Gastrocnemius medialis (tissue), 4 donors: ENCODE results near the gene ENTPD8. TPM values are rescaled to one million over a fixed set of nuclear protein-coding genes. Genes with fewer than 3 reads are reported as not detected.

Source experiments
- ATAC-seq, 2 donors: fragments of 150-250 bp; one replicate each; pipeline ENCODE4 v1.9.1; 2016
- DNase-seq, 2 donors: peaks; one replicate each; pipeline ENCODE4 v3.0.0-alpha.2; 2019
- H3K27ac ChIP-seq, 4 donors: fragments of 200-600 bp; sonication (generic); 1 replicate in 1 of 4; 2 replicates in 3 of 4; pipeline ENCODE4 v1.5.1; 2016 to 2018; ENCODE audit warnings: mild to moderate bottlenecking in 2 of 4, moderate library complexity in 1 of 4
- H3K27me3 ChIP-seq, 3 donors: fragments of 200-600 bp; sonication (generic) in 2 of 3; 1 replicate in 1 of 3; 2 replicates in 2 of 3; pipeline versions ENCODE4 v1.5.1 to v1.6.0; 2016 to 2019; ENCODE audit warnings: mild to moderate bottlenecking in 1 of 3, moderate library complexity in 1 of 3
- H3K36me3 ChIP-seq, 2 donors: fragments of 200-600 bp; sonication (generic) in 1 of 2; one replicate each; pipeline ENCODE4 v1.5.1; 2017 to 2018
- H3K4me1 ChIP-seq, 2 donors: fragments of 200-600 bp; sonication (generic) in 1 of 2; one replicate each; pipeline ENCODE4 v1.5.1; 2016 to 2017; ENCODE audit warnings: mild to moderate bottlenecking in 2 of 2
- H3K4me3 ChIP-seq, 4 donors: fragments of 200-600 bp; sonication (generic) in 3 of 4; 1 replicate in 1 of 4; 2 replicates in 3 of 4; pipeline ENCODE4 v1.5.1; 2016 to 2019; ENCODE audit warnings: mild to moderate bottlenecking in 2 of 4
- H3K9me3 ChIP-seq, 3 donors: fragments of 200-600 bp; sonication (generic) in 2 of 3; 1 replicate in 1 of 3; 2 replicates in 2 of 3; pipeline ENCODE4 v1.5.1; 2016 to 2019
- POLR2A ChIP-seq, 2 donors: fragments of 450-650 bp; IDR thresholded peaks; one replicate each; pipeline ENCODE4 v1.6.1; 2017; ENCODE audit warnings: antibody characterized with exemption in 2 of 2, mild to moderate bottlenecking in 2 of 2, moderate library complexity in 2 of 2
- in situ Hi-C, 4 donors: fragments of 200-750 bp; cut with MboI; loops; one replicate each; pipeline versions ENCODE4 v1.15.0 to v1.8.0; 2017; ENCODE audit warnings: low sequenced_read_pairs in 4 of 4
- intact Hi-C: fragments of 100-400 bp; cut with DNase I; formaldehyde crosslinking; loops from one replicate; pipeline ENCODE4 v1.15.1; 2023; ENCODE audit warnings: low total_unique reads
- total RNA-seq, 4 donors: library from RNA; depleted of rRNA; stranded (reverse); fragments of >200 nt; gene quantifications; one replicate each; pipeline versions ENCODE4 v1.1.0 to v1.2.3, GENCODE V29; 2016
- TF ChIP-seq, protein P1 (sequence below), 5 experiments: fragments of 450-650 bp in 3 of 5; fragments of 200-600 bp in 2 of 5; sonication (generic) in 2 of 5; IDR thresholded peaks in 4 of 5; conservative IDR thresholded peaks in 1 of 5; 1 replicate in 4 of 5; 2 replicates in 1 of 5; pipeline ENCODE4 v1.5.1; 2016 to 2019; ENCODE audit warnings: antibody characterized with exemption in 5 of 5, mild to moderate bottlenecking in 3 of 5, moderate library complexity in 3 of 5

Gene ENTPD8
- total RNA-seq, 4 donors from 2014 or later: 0.23 TPM; not detected in 3

DNA sequence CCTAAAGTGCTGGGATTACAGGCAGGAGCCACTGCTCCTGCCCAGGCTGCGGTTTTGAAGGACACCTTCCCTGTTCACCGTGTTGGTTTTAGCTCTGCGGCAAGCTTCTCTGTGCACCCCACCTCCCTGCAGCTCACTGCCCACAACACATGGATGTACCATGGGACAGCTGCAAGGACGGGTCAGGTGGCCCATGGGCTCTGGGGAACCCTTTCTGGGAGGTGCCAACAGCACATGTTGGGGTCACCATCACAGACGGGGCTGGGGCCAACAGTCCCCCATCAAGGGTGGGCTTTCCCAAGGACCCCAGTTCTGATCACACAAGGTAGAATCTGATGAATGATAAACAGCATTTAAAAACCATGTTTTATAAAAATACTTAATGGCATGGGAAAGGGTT lies 25.7 kb downstream of the ENTPD8 start:
- DNase-seq (no peak), ATAC-seq (no peak)
- Histone ChIP-seq H3K4me1 (peaks cover 13 to 21% of the 10 kb centered on the region in 2 donors), H3K4me3 (no peak overlapping the region), H3K36me3 (no peaks in the 10 kb centered on the region), H3K27me3 (no peaks in the 10 kb centered on the region), H3K9me3 (no peaks in the 10 kb centered on the region), H3K27ac (no peak overlapping the region)
- TF ChIP-seq, protein P1, sequence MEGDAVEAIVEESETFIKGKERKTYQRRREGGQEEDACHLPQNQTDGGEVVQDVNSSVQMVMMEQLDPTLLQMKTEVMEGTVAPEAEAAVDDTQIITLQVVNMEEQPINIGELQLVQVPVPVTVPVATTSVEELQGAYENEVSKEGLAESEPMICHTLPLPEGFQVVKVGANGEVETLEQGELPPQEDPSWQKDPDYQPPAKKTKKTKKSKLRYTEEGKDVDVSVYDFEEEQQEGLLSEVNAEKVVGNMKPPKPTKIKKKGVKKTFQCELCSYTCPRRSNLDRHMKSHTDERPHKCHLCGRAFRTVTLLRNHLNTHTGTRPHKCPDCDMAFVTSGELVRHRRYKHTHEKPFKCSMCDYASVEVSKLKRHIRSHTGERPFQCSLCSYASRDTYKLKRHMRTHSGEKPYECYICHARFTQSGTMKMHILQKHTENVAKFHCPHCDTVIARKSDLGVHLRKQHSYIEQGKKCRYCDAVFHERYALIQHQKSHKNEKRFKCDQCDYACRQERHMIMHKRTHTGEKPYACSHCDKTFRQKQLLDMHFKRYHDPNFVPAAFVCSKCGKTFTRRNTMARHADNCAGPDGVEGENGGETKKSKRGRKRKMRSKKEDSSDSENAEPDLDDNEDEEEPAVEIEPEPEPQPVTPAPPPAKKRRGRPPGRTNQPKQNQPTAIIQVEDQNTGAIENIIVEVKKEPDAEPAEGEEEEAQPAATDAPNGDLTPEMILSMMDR (IDR thresholded peaks at IDR 0.05 in 4 of 5, conservative IDR thresholded peaks at IDR 0.05 in 1 of 5): no peak
- no peak for TF ChIP-seq POLR2A (IDR thresholded peaks at IDR 0.05)
- intact Hi-C loops (no loop called here), in situ Hi-C loops (loop anchor here in 3 of 4 donors (25.0 kb wide), 1 partner anchor 128 kb away; the partner anchor contains the start of gene TOR4A (in 3 of the 3))

- no peak overlapping the region for H3K4me3 ChIP-seq
- TF ChIP-seq, protein P1 (IDR thresholded peaks at IDR 0.05 in 4 of 5, conservative IDR thresholded peaks at IDR 0.05 in 1 of 5): no peak
- no peak for TF ChIP-seq POLR2A (IDR thresholded peaks at IDR 0.05)
- H3K36me3 ChIP-seq: no peaks in the 10 kb centered on the region
- H3K27ac ChIP-seq: peak overlapping the region; percentile 70 to 82 (median 80)
- in situ Hi-C loops (loop anchor here in 3 of 4 donors (25.0 kb wide), 1 partner anchor 125 kb away; the partner anchor contains the start of gene TOR4A (in 3 of the 3)), intact Hi-C loops (no loop called here)
- no peaks in the 10 kb centered on the region for H3K9me3 ChIP-seq
- H3K27me3 ChIP-seq: no peaks in the 10 kb centered on the region
- H3K4me1 ChIP-seq: peaks cover 14 to 26% of the 10 kb centered on the region in 2 donors
- DNase-seq: no peak
- no peak for ATAC-seq
These were observed 28.7 kb downstream of the ENTPD8 start for GRCh38 chr9:137412431-137412830.

GRCh38 chr9:137411645-137412380 lies 29.3 kb downstream of the ENTPD8 start:
- in situ Hi-C loops (loop anchor here in 3 of 4 donors (25.0 kb wide), 1 partner anchor 125 kb away; the partner anchor contains the start of gene TOR4A (in 3 of the 3)), intact Hi-C loops (no loop called here)
- no peak for TF ChIP-seq POLR2A (IDR thresholded peaks at IDR 0.05)
- TF ChIP-seq, protein P1 (IDR thresholded peaks at IDR 0.05 in 4 of 5, conservative IDR thresholded peaks at IDR 0.05 in 1 of 5): no peak
- peak overlapping the region in 1 of 4 donors; percentile 33 for H3K4me3 ChIP-seq
- no peaks in the 10 kb centered on the region for H3K27me3 ChIP-seq
- DNase-seq (peak; percentile 43 to 60), ATAC-seq (peak; percentile 64 to 65)
- H3K27ac ChIP-seq: peak overlapping the region; percentile 70 to 82 (median 80)
- no peaks in the 10 kb centered on the region for H3K36me3 ChIP-seq
- no peaks in the 10 kb centered on the region for H3K9me3 ChIP-seq
- H3K4me1 ChIP-seq: peaks cover 18 to 31% of the 10 kb centered on the region in 2 donors

DNA sequence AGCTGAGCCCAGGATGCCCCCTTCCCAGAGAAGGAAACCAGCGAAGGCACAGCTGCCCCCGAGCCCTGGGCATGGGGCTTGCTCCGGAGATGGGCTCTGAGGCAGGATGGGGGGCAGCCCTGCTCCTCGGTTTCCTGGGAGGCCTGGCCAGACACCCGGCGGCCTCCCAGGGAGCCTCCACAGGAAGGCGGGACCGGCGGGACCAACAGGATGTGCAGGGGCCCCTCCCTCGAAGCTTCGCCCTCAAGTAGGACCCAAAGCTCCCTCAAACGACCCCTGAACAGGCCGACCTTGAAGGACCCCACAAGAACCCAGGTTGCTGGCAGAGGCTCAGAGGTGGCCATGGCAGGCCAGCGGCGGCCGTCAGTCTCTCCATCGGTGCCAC lies 29.9 kb downstream of the ENTPD8 start:
- H3K4me3 ChIP-seq: peak overlapping the region in 1 of 4 donors; percentile 33
- peaks cover 18 to 35% of the 10 kb centered on the region in 2 donors for H3K4me1 ChIP-seq
- intact Hi-C loops (no loop called here), in situ Hi-C loops (loop anchor here in 3 of 4 donors (25.0 kb wide), 1 partner anchor 124 kb away; the partner anchor contains the start of gene TOR4A (in 3 of the 3))
- no peaks in the 10 kb centered on the region for H3K9me3 ChIP-seq
- no peak for TF ChIP-seq POLR2A (IDR thresholded peaks at IDR 0.05)
- TF ChIP-seq, protein P1 (IDR thresholded peaks at IDR 0.05 in 4 of 5, conservative IDR thresholded peaks at IDR 0.05 in 1 of 5): no peak
- H3K27ac ChIP-seq: peak overlapping the region; percentile 62 to 80 (median 72)
- DNase-seq: no peak
- H3K27me3 ChIP-seq: no peaks in the 10 kb centered on the region
- H3K36me3 ChIP-seq: no peaks in the 10 kb centered on the region
- no peak for ATAC-seq
